ENCODE data around the gene ARHGAP6. TPM values are rescaled to one million over a fixed set of nuclear protein-coding genes. Genes with fewer than 3 reads are reported as not detected.

ARHGAP6 gene
- total and polyA plus RNA-seq, 4 donors, result 6.0 to 18.2 (median 12.3) TPM

GRCh38 chrX:11267425-11267824, 398.3 kb downstream of the ARHGAP6 start:
- H3K4me1 ChIP-seq (ENCODE audit: control insufficient read depth in 5 of 5, insufficient read depth in 5 of 5, low read length in 5 of 5), result peaks cover 0 to 7% (median 0%) of the 10 kb centered on the region in 5 donors
- ATAC-seq (ENCODE audit: insufficient read depth, low FRiP score) (no peak), DNase-seq (no peak)
- no peaks in the 10 kb centered on the region for H3K36me3 ChIP-seq (ENCODE audit: control insufficient read depth in 4 of 4, insufficient read depth in 4 of 4, low read length in 4 of 4)
- H3K4me3 ChIP-seq, result no peak overlapping the region
- 64 to 65% methylated on average over 3 of the region's 3 CpGs for WGBS, 2 donors
- no peak overlapping the region for H3K27ac ChIP-seq (ENCODE audit: low read depth in 1 of 2, low read length in 1 of 2)
- H3K9me3 ChIP-seq (ENCODE audit: control insufficient read depth in 4 of 4, insufficient read depth in 3 of 4, low read length in 3 of 4), result no peaks in the 10 kb centered on the region
- TF ChIP-seq CTCF (IDR thresholded peaks at IDR 0.05; ENCODE audit: control extremely low read depth, extremely low read depth), result no peak
- peaks cover 0 to 31% (median 14%) of the 10 kb centered on the region in 3 donors for H3K27me3 ChIP-seq (ENCODE audit: control insufficient read depth in 3 of 3, insufficient read depth in 3 of 3, low read length in 2 of 3)
- H3K9ac ChIP-seq (ENCODE audit: insufficient read depth in 1 of 2, low read length in 2 of 2), result no peak overlapping the region

- WGBS, 2 donors, result 64 to 68% methylated on average over 5 of the region's 5 CpGs
- no peak overlapping the region for H3K9ac ChIP-seq (ENCODE audit: insufficient read depth in 1 of 2, low read length in 2 of 2)
- peaks cover 0 to 28% (median 14%) of the 10 kb centered on the region in 3 donors for H3K27me3 ChIP-seq (ENCODE audit: control insufficient read depth in 3 of 3, insufficient read depth in 3 of 3, low read length in 2 of 3)
- no peak for TF ChIP-seq CTCF (IDR thresholded peaks at IDR 0.05; ENCODE audit: control extremely low read depth, extremely low read depth)
- H3K27ac ChIP-seq (ENCODE audit: low read depth in 1 of 2, low read length in 1 of 2), result no peak overlapping the region
- no peak for ATAC-seq (ENCODE audit: insufficient read depth, low FRiP score)
- H3K4me1 ChIP-seq (ENCODE audit: control insufficient read depth in 5 of 5, insufficient read depth in 5 of 5, low read length in 5 of 5), result peaks cover 0 to 7% (median 0%) of the 10 kb centered on the region in 5 donors
- DNase-seq, result no peak
- no peaks in the 10 kb centered on the region for H3K9me3 ChIP-seq (ENCODE audit: control insufficient read depth in 4 of 4, insufficient read depth in 3 of 4, low read length in 3 of 4)
- H3K4me3 ChIP-seq, result no peak overlapping the region
- no peaks in the 10 kb centered on the region for H3K36me3 ChIP-seq (ENCODE audit: control insufficient read depth in 4 of 4, insufficient read depth in 4 of 4, low read length in 4 of 4)
Measured at GRCh38 chrX:11266573-11267003, 399.1 kb downstream of the ARHGAP6 start.

GRCh38 chrX:11265352-11265751, 400.4 kb downstream of the ARHGAP6 start:
- Histone ChIP-seq H3K4me3 (no peak overlapping the region), H3K27ac (ENCODE audit: low read depth in 1 of 2, low read length in 1 of 2) (no peak overlapping the region), H3K27me3 (ENCODE audit: control insufficient read depth in 3 of 3, insufficient read depth in 3 of 3, low read length in 2 of 3) (peaks cover 1 to 23% (median 10%) of the 10 kb centered on the region in 3 donors), H3K9ac (ENCODE audit: insufficient read depth in 1 of 2, low read length in 2 of 2) (peak overlapping the region in 1 of 2 donors; percentile 54), H3K4me1 (ENCODE audit: control insufficient read depth in 5 of 5, insufficient read depth in 5 of 5, low read length in 5 of 5) (peaks cover 0 to 7% (median 0%) of the 10 kb centered on the region in 5 donors), H3K9me3 (ENCODE audit: control insufficient read depth in 4 of 4, insufficient read depth in 3 of 4, low read length in 3 of 4) (no peaks in the 10 kb centered on the region), H3K36me3 (ENCODE audit: control insufficient read depth in 4 of 4, insufficient read depth in 4 of 4, low read length in 4 of 4) (no peaks in the 10 kb centered on the region)
- whole genome bisulfite sequencing, 2 donors, result 32 to 34% methylated on average over 3 of the region's 3 CpGs
- DNase-seq, result no peak
- no peak for TF ChIP-seq CTCF (IDR thresholded peaks at IDR 0.05; ENCODE audit: control extremely low read depth, extremely low read depth)
- no peak for ATAC-seq (ENCODE audit: insufficient read depth, low FRiP score)

- TF ChIP-seq CTCF (IDR thresholded peaks at IDR 0.05; ENCODE audit: control extremely low read depth, extremely low read depth), result no peak
- no peak overlapping the region for H3K4me3 ChIP-seq
- no peak for ATAC-seq (ENCODE audit: insufficient read depth, low FRiP score)
- DNase-seq, result peak in 1 of 3 donors; percentile 11
- peaks cover 0 to 7% (median 0%) of the 10 kb centered on the region in 5 donors for H3K4me1 ChIP-seq (ENCODE audit: control insufficient read depth in 5 of 5, insufficient read depth in 5 of 5, low read length in 5 of 5)
- WGBS, 2 donors, result 41 to 65% methylated on average over 1 of the region's 1 CpG
- no peak overlapping the region for H3K27ac ChIP-seq (ENCODE audit: low read depth in 1 of 2, low read length in 1 of 2)
- peaks cover 5 to 19% (median 10%) of the 10 kb centered on the region in 3 donors for H3K27me3 ChIP-seq (ENCODE audit: control insufficient read depth in 3 of 3, insufficient read depth in 3 of 3, low read length in 2 of 3)
- H3K36me3 ChIP-seq (ENCODE audit: control insufficient read depth in 4 of 4, insufficient read depth in 4 of 4, low read length in 4 of 4), result no peaks in the 10 kb centered on the region
- peak overlapping the region in 1 of 2 donors; percentile 54 for H3K9ac ChIP-seq (ENCODE audit: insufficient read depth in 1 of 2, low read length in 2 of 2)
- no peaks in the 10 kb centered on the region for H3K9me3 ChIP-seq (ENCODE audit: control insufficient read depth in 4 of 4, insufficient read depth in 3 of 4, low read length in 3 of 4)
Measured at GRCh38 chrX:11264925-11265324, 400.8 kb downstream of the ARHGAP6 start.

Measured in lung (tissue), 12 donors.